ENCODE measurements around the gene GPR108. TPM values are rescaled to one million over a fixed set of nuclear protein-coding genes. Genes with fewer than 3 reads are reported as not detected.

GPR108 gene
- total RNA-seq, 2 experiments from 2014 or later, result 63.2 to 88.3 TPM

- Histone ChIP-seq H3K4me2 (ENCODE audit: low read length) (no peak overlapping the region), H3K36me3 (ENCODE audit: insufficient read depth, low read length) (peaks cover 21% of the 10 kb centered on the region), H3K4me3 (ENCODE audit: low read depth, low read length, poor library complexity, severe bottlenecking) (no peak overlapping the region), H3K9me2 (ENCODE audit: insufficient read depth, low read length) (no peaks in the 10 kb centered on the region), H3K4me1 (ENCODE audit: insufficient read depth, low read length, poor library complexity, severe bottlenecking) (peaks cover 29% of the 10 kb centered on the region), H3K79me2 (ENCODE audit: insufficient read depth, low read depth, low read length) (no peaks in the 10 kb centered on the region), H2AFZ (ENCODE audit: low read length) (no peak overlapping the region), H3K9me3 (ENCODE audit: low read length) (no peaks in the 10 kb centered on the region), H4K20me1 (ENCODE audit: insufficient read depth, low read length) (no peaks in the 10 kb centered on the region), H3K27ac (ENCODE audit: low read depth, low read length, poor library complexity, severe bottlenecking) (no peak overlapping the region)
- ChIA-PET POLR2A (interaction anchor here (0.6 kb wide), 1 partner anchor 45 kb away, joined by 3 read pairs; no protein-coding TSS in a partner anchor), CTCF (ENCODE audit: unreplicated experiment) (no interaction called here)
- TF ChIP-seq EZH2phosphoT487 (IDR thresholded peaks at IDR 0.05; ENCODE audit: borderline replicate concordance, low read depth, low read length) (no peak), CTCF (conservative IDR thresholded peaks at IDR 0.05; ENCODE audit: low read length) (no peak)
- intact Hi-C loops (cut with micrococcal nuclease; ENCODE audit: unreplicated experiment), result no loop called here
- BruUV-seq (replicated peaks), result no TSS peak
- no peak for DNase-seq (ENCODE audit: low spot score)
Measured at GRCh38 chr19:6743714-6744380, 6.5 kb upstream of the GPR108 start.

- no peak for TF ChIP-seq CTCF (conservative IDR thresholded peaks at IDR 0.05; ENCODE audit: low read length)
- no peak for TF ChIP-seq EZH2phosphoT487 (IDR thresholded peaks at IDR 0.05; ENCODE audit: borderline replicate concordance, low read depth, low read length)
- Histone ChIP-seq H3K79me2 (ENCODE audit: insufficient read depth, low read depth, low read length) (no peaks in the 10 kb centered on the region), H3K4me1 (ENCODE audit: insufficient read depth, low read length, poor library complexity, severe bottlenecking) (peaks cover 37% of the 10 kb centered on the region), H3K4me2 (ENCODE audit: low read length) (no peak overlapping the region), H3K36me3 (ENCODE audit: insufficient read depth, low read length) (peaks cover 18% of the 10 kb centered on the region), H3K4me3 (ENCODE audit: low read depth, low read length, poor library complexity, severe bottlenecking) (no peak overlapping the region), H3K9me2 (ENCODE audit: insufficient read depth, low read length) (no peaks in the 10 kb centered on the region), H3K9me3 (ENCODE audit: low read length) (no peaks in the 10 kb centered on the region), H4K20me1 (ENCODE audit: insufficient read depth, low read length) (no peaks in the 10 kb centered on the region), H3K27ac (ENCODE audit: low read depth, low read length, poor library complexity, severe bottlenecking) (no peak overlapping the region), H2AFZ (ENCODE audit: low read length) (no peak overlapping the region)
- DNase-seq (ENCODE audit: low spot score), result no peak
- no TSS peak for BruUV-seq (replicated peaks)
- ChIA-PET POLR2A (no interaction called here), CTCF (ENCODE audit: unreplicated experiment) (interaction anchor here (0.6 kb wide), 1 partner anchor 70 kb away, joined by 3 read pairs; no protein-coding TSS in a partner anchor)
- intact Hi-C loops (cut with micrococcal nuclease; ENCODE audit: unreplicated experiment), result no loop called here
Measured at GRCh38 chr19:6743066-6743465, 5.7 kb upstream of the GPR108 start.

GRCh38 chr19:6740589-6741343 is 3.4 kb upstream of the GPR108 start:
- peak overlapping the region; percentile 69; the same call in 1 of the 2 replicates for H2AFZ ChIP-seq (ENCODE audit: low read length)
- TF ChIP-seq CTCF (conservative IDR thresholded peaks at IDR 0.05; ENCODE audit: low read length), result no peak
- no peak for TF ChIP-seq EZH2phosphoT487 (IDR thresholded peaks at IDR 0.05; ENCODE audit: borderline replicate concordance, low read depth, low read length)
- H3K4me3 ChIP-seq (ENCODE audit: low read depth, low read length, poor library complexity, severe bottlenecking), result peak overlapping the region; percentile 75
- peak; percentile 64 for DNase-seq (ENCODE audit: low spot score)
- BruUV-seq (replicated peaks), result no TSS peak
- CTCF ChIA-PET (ENCODE audit: unreplicated experiment), result no interaction called here
- no peaks in the 10 kb centered on the region for H3K9me3 ChIP-seq (ENCODE audit: low read length)
- intact Hi-C loops (cut with micrococcal nuclease; ENCODE audit: unreplicated experiment), result no loop called here
- no peaks in the 10 kb centered on the region for H3K36me3 ChIP-seq (ENCODE audit: insufficient read depth, low read length)
- peak overlapping the region; percentile 93 for H3K4me2 ChIP-seq (ENCODE audit: low read length)
- POLR2A ChIA-PET, result no interaction called here
- peaks cover 7% of the 10 kb centered on the region; the same call in 1 of the 2 replicates for H3K79me2 ChIP-seq (ENCODE audit: insufficient read depth, low read depth, low read length)
- H4K20me1 ChIP-seq (ENCODE audit: insufficient read depth, low read length), result no peaks in the 10 kb centered on the region
- H3K9me2 ChIP-seq (ENCODE audit: insufficient read depth, low read length), result no peaks in the 10 kb centered on the region
- H3K27ac ChIP-seq (ENCODE audit: low read depth, low read length, poor library complexity, severe bottlenecking), result peak overlapping the region; percentile 64
- peaks cover 44% of the 10 kb centered on the region for H3K4me1 ChIP-seq (ENCODE audit: insufficient read depth, low read length, poor library complexity, severe bottlenecking)
